SK-N-MC (cell line): Measurements from ENCODE around the gene GCK.

ENCODE experiments used
- EZH2 ChIP-seq: fragments of 200-600 bp; sonication (generic); IDR thresholded peaks from one replicate; pipeline ENCODE4 v1.6.1; 2017; ENCODE audit warnings: antibody characterized with exemption
- POLR2AphosphoS5 ChIP-seq: IDR thresholded peaks from 2 replicates; pipeline ENCODE4 v1.6.1; 2012; ENCODE audit warnings: mild to moderate bottlenecking, low read depth, low read length, borderline replicate concordance

GRCh38 chr7:44225566-44226395 lies 36.5 kb upstream of the GCK start:
- TF ChIP-seq POLR2AphosphoS5 (no peak), EZH2 (no peak)
